Kidney (tissue), 2 donors: ENCODE data around the gene CHERP. TPM values are rescaled to one million over a fixed set of nuclear protein-coding genes. Genes with fewer than 3 reads are reported as not detected.

Experiments used
- polyA plus RNA-seq: library from polyadenylated mRNA; stranded (reverse); fragments of 350-450 nt; fragmentation: Illumina TruSeq; extraction: RNeasy Lipid Tissue Mini Kit (QIAGEN cat#74804); gene quantifications from one replicate; pipeline ENCODE4 v1.2.3, GENCODE V29; 2014; ENCODE audit warnings: low read depth, low replicate concordance; ENCODE audit not compliant: insufficient read depth
- total RNA-seq: library from RNA; stranded (reverse); fragmentation: NEBNext Ultra II Directional; extraction: Animal tissue kit (Norgen Biotek cat#: 25700); gene quantifications from one replicate; pipeline ENCODE4 v1.2.1, GENCODE V29; 2021
- donor health status: DM: yes; HTN: yes; CAD: no.

The CHERP gene
- total and polyA plus RNA-seq, 2 donors from 2014 or later: 14.6 to 37.2 TPM

Other genes starting within 250 kb of the CHERP start
- 131 TPM for gene KLF2, start 217.6 kb downstream of the CHERP start, total RNA-seq
- 114 TPM for gene KLF2, start 217.6 kb downstream of the CHERP start, polyA plus RNA-seq
- gene EPS15L1, start 70.5 kb downstream of the CHERP start, total RNA-seq: 43.3 TPM
- gene EPS15L1, start 70.5 kb downstream of the CHERP start, polyA plus RNA-seq: 34.2 TPM
- gene CALR3, start 46.3 kb downstream of the CHERP start, total RNA-seq: not detected
- gene CALR3, start 46.3 kb downstream of the CHERP start, polyA plus RNA-seq: not detected
- gene C19orf44, start 46.0 kb downstream of the CHERP start, total RNA-seq: 8.6 TPM
- 6.2 TPM for gene C19orf44, start 46.0 kb downstream of the CHERP start, polyA plus RNA-seq
- gene SLC35E1, start 30.0 kb upstream of the CHERP start, total RNA-seq: 47.1 TPM
- 19.8 TPM for gene SLC35E1, start 30.0 kb upstream of the CHERP start, polyA plus RNA-seq
- gene MED26, start 85.8 kb upstream of the CHERP start, total RNA-seq: 11.8 TPM
- 3.6 TPM for gene MED26, start 85.8 kb upstream of the CHERP start, polyA plus RNA-seq
- 66.2 TPM for gene SMIM7, start 117.7 kb upstream of the CHERP start, total RNA-seq
- 144 TPM for gene SMIM7, start 117.7 kb upstream of the CHERP start, polyA plus RNA-seq
- gene TMEM38A, start 118.7 kb upstream of the CHERP start, total RNA-seq: 5.8 TPM
- 10.7 TPM for gene TMEM38A, start 118.7 kb upstream of the CHERP start, polyA plus RNA-seq
- 1.9 TPM for gene NWD1, start 177.4 kb upstream of the CHERP start, total RNA-seq
- 0.17 TPM for gene NWD1, start 177.4 kb upstream of the CHERP start, polyA plus RNA-seq